GM19351 (cell line): ENCODE measurements around the gene PRSS53.
"Not testable (repeated sequence)": the region's sequence is repeated elsewhere in the genome, so short reads cannot be mapped to it uniquely, and the experiment has no call there.

ENCODE experiments used
- ATAC-seq: cut with Tn5 transposase; IDR thresholded peaks from one replicate; pipeline ENCODE4 v1.9.1; 2021; ENCODE audit warnings: mild to moderate bottlenecking, moderate library complexity; ENCODE audit not compliant: unreplicated experiment

PRSS53 gene

DNA sequence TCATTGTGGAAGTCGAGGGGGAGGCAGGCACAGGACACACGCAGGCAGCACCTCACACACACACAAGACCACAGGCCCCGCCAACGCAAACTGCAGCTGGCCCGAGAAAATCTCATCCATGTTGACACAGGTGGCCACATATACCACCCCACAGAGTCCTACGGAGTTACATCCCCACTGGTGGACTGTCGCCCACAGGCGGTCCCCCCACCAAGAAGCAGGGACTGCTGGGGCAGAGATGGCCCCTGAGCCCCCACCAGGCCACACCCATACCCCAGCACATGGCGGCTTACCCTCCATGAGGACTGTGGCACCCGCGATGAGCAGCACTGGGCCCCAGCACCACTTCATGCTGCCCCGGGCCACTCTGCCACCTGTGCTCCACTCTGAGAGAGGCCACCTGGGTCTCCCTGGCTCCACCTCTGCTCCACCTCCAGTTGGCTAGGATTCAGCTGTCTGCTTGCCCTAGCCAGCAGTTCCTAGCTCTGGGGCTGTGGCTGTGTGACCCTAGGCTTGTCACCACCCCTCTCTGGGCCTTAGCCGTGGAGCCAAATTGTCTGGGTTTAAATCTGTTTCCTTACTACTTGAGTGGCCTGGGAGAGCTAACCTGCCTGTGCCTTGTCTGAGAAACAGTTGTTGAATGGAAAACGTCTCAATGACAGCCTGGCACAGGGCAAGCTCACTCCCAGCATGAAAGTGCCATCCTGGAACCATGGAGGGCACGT is at the start of gene PRSS53:
Gene PRSS53 (minus strand): TSS at position 485 of the 725 bp plus-strand sequence. CDS start 134 bp downstream, at position 351.
- ATAC-seq = no peak

DNA sequence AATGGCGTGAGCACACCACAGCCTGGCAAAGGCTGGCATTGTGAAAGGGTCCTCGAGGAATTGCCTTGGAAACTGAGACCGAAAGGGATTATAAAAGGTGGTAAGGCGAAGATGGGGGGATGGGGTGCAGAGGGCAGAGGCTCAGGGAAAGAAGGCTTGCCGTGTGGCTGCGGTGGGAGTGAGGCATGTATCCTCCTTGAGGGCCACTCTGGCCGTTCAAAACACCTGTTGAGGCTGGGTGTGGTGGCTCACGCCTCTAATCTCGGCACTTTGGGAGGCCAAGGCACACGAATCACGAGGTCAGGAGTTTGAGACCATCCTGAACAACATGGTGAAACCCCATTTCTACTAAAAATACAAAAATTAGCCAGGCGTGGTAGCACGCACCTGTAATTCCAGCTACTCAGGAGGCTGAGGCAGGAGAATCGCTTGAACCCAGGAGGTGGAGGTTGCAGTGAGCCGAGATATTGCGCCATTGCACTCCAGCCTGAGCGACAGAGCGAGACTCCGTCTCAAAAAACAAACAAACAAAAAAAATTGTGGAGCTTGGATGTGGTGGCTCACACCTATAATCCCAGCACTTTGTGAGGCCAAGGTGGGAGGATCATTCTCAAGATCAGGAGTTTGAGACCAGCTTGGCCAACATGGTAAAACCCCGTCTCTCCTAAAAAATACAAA is 48.2 kb upstream of the PRSS53 start:
- not testable (repeated sequence) for ATAC-seq

DNA sequence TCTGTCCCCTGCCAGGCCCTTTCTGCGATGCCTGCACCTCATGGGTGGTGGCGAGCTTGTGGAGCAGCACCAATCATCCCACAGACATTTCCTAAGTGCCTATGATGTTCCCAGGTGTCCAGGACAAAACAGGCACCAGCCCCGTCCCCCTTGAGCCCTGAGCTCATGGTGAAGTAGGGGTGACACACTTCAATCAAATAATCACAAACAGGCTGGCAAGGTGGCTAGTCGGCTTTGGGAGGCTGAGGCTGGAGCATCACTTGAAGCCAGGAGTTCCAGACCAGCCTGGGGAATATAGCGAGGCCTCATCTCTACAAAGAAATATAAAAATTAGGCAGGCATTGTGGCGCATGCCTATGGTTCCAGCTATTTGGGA is 47.5 kb upstream of the PRSS53 start:
- ATAC-seq = no peak

DNA sequence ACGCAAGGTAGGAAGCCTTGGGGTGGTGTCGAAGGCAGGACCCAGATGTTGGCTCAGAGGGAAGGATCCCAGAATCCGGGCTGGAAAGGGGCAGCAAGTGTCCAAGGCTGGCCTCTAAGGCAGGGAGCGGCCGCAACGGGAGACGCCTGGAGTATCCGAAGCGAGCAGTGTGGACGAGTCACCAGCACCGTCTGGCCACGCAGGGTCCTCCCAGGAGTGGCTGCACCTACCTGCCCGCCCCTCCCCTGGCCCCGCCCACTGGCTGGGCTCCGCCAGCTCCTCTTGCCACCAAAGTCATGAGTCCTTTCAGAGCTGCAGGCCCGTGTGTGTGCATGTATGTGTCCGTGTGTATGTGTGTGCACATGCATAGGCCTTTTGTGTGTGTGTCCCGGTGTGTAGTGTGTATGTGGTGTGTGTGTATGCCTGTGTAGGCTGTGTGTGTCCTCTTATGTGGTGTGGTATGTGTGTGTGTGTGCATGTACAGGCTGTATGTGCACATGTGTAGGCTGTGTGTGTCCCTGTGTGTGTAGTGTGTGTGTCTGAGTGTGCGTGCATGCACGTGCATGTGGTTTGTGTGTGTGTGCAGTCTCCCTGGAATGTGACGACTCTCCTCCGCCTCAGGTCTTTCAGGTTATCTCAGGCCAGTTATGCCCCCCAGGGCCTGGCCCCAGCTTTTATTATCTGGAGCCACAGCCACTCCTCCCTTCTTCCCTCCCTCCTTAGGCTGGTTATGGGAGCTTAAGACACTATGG is 47.0 kb upstream of the PRSS53 start, which contains the start of gene PRSS8:
Gene PRSS8 (minus strand): TSS at position 193 of the 752 bp plus-strand sequence. CDS start 229 bp downstream, outside the sequence.
- ATAC-seq = no peak

DNA sequence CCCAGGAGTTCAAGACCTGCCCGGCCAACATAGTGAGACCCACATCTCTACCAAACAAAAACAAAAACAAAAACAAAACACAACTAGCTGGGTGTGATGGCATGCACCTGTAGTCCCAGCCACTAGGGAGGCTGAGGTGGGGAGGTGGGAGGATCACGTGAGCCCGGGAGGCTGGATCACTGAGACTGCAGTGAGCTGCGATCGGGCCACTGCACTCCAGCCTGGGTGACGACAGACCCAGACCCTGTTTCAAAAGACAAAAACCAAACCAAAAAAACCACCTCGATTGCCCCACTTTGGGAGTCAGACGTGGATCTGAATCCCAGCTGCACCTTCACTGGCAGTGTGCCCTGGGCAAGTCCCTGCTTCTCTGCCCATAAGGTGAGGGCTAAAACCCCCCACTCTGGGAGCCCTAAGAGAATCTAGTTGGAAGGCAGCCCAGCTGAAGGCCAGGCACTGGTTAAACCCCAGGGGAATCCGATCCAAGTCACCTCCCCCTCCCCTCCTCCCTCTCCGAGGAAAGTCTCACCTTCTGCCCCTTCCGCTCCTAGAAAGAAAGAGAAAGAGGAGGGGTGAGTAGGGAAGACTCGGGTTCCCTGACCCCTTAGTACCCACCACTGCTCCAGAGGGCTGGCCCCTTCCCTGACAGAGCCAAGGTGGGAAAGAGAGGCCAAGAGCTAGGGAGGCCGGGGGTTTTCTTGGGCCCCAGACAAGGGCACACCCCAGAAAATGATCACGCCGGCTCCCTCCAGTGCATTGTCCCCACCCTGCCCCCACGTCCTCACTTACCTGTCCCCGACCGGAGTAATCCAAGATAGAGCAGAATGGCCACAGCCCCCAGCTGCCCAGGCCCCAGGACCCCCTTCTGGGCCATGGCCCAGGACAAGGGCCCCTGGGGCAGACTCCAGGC is 46.1 kb upstream of the PRSS53 start:
- ATAC-seq = no peak

DNA sequence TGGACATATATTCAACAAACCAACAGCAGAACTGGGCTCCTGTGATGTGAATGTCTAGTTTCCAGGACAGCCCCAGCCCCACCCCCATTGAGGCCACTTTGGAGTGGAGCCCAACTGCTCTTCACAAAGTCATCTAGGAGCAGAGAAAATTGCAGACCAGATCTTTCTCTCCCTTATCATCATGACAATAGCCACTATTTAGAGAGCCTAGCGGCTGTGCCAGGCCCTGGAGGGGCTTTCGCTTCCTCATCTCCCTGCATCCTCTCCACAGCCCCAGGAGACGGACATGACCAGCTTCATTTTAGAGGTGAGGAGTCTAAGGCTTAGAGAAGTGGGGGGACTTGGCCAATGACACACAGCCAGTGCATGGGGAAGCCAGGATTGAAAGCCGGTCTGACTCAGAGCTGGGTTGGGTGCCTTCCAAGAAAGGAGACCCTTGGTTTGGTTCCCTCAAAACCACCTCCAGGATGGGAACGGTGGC is 45.4 kb upstream of the PRSS53 start:
- ATAC-seq = no peak

DNA sequence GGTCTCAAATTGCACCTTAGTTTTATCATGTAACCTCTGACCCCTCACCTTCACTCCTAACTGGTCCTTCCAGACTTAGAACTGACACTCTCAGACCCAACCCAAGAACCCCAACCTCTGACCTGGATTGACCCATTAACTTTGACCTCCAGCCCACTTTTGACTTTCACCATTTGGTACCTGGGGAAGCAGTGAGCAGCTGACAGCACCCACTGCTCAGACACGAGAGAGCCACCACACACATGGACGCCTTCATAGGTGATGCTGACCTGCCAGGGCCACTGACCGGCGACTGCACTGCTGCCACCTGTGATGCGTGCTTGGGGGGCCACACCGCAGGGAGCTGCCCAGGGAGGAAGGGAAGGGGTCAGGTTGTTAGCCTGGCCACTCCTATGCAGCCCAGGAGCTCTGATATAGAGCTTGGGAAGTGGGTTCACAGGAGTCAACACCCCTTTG is 44.3 kb upstream of the PRSS53 start:
- ATAC-seq = no peak

DNA sequence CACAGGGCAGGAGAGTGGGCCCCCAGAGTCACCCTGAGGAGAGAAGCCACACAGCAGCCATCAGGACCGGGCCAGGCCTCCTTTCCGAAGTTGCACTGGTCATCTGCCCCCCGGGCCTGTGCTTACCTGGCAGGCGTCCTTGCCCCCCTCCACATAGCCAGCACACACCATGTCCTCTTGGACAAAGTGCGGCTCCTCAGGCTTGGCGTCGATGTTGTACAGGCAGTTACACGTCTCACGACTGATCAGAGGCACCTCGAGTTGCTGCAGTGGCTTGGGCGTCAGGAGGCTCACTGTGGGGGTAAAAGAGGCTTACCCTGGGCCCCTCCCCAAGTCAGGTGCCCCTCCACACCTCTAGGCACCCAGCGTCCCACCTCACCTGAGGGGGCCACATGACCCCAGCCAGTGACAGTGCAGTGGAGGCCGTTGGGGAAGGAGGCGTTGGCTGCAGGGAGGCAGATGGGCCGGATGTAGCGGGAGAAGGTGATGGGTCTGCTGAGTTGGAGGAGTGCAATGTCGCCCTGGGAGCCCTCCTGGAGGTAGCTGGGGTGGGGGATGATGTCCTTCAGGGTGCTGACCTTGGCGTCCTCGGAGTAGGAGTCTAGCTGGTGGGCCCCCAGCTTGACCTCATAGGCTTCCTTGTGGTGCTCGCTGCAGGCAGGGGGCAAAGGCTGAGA is 43.7 kb upstream of the PRSS53 start:
- ATAC-seq = no peak

DNA sequence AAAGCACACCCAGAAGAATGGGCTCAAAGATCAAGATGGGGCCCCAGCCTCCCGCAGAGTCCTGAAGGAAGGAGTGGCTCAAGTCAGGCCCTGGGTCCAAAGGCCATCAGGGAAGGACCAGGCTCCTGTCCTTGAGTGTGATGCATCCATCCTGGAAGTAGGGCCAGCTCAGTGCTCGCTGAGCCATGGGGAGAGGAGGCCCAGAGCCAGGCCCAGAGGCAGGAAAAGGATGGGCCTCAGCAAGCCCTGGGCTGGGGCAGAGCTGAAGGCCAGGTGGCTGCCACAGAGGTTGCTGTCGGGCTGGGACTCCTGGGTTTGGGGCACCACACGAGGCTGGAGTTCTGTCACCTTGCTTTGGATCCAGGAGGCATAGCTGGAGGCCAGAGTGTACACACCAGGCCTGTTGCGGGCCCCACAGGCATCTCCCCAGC is 43.1 kb upstream of the PRSS53 start:
- ATAC-seq = no peak

DNA sequence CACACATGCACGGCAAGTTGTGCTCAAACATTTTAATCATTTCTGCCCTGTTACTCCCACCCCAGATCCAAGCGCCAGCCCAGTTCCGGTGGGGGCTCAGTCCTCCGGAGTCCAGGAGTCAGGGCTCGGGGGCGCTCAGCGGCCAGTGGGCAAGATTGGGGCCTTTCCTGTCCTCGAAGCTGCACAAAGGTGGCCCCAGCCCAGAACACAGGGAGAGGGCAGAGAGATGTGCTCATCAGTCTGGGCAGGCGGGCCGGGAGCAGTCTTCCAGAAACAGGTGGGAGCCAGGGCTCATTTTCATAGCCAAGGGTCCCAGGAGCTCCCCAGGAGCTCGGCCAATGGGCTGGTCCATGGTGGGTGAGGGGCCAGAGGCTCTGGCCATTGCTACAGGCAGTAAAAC is 42.7 kb upstream of the PRSS53 start:
- no peak for ATAC-seq

DNA sequence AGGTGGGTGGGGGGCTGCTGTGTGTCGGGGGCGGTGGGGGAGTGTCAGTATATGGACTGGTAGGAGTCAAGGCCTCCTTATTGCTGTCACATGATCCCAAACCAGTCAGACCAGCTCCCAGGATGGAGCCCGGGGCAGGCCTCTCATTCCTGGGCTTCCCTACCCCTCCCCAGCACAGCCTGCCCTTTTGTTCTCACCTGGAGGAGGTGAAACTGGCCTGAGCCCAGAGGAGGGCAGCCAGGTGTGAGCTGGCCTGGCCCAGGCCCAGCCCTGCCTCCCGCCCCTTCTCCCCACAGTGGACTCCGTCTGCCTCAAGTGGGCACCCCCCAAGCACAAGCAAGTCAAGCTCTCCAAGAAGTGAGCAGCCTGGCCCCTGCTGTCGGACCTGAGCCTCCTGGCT is 42.2 kb upstream of the PRSS53 start:
- no peak for ATAC-seq

DNA sequence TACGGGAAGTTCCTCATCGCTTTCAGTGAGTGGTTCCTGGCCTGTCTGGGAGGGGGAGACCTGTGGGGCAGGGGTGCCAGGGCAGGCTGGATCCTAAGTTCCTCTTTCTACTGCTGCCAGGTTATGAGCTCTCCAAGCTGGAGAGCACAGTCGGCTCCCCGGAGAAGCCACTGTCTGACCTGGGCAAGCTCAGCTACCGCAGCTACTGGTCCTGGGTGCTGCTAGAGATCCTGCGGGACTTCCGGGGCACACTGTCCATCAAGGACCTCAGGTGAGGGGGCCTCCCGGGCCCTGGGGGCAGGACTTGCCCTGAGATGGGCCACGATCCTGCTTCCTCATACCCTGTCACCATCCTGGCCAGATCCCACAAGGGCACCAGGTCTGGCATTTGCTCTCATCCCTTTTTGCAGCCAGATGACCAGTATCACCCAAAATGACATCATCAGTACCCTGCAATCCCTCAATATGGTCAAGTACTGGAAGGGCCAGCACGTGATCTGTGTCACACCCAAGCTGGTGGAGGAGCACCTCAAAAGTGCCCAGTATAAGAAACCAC is 41.7 kb upstream of the PRSS53 start:
- ATAC-seq = no peak

DNA sequence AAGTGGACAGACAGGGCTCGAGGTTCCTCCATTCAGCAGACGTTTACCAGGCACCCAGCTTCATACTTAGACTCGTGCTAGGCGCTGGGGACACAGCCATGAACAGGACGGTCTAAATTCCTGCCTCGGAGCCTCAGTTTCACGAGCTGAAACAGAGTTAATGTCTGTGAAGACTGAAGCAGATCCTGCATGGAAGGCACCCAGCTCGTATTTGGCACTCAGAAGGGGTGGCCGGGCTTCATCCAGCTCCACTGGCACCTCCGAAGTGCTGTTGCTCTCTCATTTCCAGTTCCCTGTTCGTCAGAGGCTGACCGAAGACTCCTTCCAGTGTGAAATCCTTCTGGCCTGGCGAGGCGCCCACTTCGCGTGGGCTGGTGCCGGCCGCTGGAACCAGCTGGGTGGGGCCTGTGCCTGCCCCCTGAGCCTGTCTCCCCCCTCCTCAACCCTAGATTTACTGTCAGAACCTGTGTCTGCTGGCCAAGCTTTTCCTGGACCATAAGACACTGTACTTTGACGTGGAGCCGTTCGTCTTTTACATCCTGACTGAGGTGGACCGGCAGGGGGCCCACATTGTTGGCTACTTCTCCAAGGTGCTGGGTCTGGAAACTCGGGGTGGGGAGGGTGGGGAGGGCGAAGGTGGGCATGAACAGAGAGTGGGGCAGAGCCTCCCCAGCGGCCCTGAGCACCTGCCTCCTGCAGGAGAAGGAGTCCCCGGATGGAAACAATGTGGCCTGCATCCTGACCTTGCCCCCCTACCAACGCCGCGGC is 41.0 kb upstream of the PRSS53 start:
- ATAC-seq = no peak

DNA sequence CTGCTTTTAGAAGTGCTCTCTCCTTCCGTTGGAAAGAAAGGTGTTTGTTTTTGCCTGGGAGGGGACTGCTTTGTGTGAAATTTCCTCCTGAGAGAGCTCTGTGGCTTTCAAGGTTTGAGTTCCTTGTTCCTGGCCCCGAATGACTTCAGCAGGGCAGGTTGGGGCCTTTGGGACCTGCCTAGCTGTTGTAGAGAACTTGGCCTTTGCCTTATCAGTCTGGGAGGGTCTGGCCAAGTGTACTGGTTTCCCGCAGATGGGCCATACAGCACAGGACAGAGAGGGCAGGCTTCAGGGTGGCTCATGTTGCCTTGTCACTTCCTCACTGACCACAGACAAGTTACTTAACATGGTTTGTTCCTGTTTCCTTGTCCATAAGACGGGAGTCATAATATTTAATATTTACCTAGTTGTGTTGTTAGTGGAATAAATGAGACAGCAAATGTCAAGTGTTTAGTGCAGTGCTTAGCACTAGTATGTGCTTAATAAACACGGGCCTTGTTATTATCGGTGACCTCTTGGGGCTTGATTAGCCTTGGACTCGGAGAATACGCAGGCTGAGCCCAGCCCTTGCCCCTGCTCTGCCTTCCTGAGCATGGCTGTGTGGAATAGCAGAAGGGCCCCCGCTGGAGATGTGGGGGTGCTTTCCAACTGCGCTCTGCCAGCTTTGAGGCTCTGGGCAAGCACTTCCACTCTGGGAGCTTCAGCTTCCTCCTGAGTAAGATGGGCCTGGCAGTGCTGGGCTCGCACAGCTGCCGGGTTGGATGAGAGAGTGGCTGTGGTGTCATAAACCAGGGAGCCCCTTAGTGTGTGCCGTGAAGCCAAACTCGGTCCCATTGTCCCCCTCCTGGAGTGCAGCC is 40.2 kb upstream of the PRSS53 start:
- no peak for ATAC-seq

DNA sequence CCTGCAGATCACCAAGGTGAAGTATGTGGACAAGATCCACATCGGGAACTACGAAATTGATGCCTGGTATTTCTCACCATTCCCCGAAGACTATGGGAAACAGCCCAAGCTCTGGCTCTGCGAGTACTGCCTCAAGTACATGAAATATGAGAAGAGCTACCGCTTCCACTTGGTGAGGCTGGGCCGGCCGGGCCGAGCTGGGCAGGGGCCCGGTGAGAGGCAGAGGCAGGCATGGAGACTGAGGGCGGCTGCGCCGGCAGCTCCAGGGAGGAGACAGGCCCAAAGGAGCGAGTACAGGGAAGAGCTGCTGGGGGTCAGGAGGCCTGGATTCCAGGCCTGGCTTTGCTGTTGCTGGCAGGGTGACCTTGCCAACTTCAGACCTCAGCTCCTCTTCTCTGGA is 38.4 kb upstream of the PRSS53 start:
- no peak for ATAC-seq

DNA sequence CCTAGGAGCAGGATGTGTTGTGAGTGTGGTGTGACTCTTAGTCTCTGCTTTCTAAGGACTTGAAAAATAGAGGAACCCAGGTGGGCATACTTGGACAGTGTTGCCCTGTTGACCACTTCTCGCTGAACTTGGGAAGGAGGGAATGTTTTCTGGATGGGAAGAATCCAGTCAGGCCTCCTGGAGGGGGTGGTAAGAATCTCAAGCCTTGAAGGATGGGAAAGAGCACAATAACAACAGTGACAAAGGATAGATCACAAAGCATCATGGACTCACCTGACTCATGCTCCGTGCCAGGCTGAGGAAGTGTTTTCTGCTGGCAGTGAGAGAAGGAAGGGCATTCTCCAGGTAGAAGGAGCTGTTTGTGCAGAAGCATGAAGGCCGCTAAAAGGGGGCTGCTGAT is 37.1 kb upstream of the PRSS53 start:
- ATAC-seq = no peak

DNA sequence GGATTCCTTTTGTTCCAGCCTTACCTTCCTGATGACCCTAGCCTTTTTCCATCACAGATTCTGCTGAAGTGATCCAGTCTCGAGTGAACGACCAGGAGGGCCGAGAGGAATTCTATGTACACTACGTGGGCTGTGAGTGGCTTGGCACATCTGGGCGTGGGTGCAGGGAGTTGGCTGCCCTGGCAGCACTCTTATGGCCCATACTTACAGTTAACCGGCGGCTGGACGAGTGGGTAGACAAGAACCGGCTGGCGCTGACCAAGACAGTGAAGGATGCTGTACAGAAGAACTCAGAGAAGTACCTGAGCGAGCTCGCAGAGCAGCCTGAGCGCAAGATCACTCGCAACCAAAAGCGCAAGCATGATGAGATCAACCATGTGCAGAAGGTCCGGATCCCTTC is 31.4 kb upstream of the PRSS53 start:
- no peak for ATAC-seq
